HG02840 (cell line): ENCODE results near the gene NR2F6.

Experiments used
- ATAC-seq: cut with Tn5 transposase; IDR thresholded peaks from one replicate; pipeline ENCODE4 v1.9.1; 2021; ENCODE audit warnings: mild to moderate bottlenecking, moderate library complexity, moderate number of reproducible peaks; ENCODE audit not compliant: unreplicated experiment, low FRiP score

The NR2F6 gene

DNA sequence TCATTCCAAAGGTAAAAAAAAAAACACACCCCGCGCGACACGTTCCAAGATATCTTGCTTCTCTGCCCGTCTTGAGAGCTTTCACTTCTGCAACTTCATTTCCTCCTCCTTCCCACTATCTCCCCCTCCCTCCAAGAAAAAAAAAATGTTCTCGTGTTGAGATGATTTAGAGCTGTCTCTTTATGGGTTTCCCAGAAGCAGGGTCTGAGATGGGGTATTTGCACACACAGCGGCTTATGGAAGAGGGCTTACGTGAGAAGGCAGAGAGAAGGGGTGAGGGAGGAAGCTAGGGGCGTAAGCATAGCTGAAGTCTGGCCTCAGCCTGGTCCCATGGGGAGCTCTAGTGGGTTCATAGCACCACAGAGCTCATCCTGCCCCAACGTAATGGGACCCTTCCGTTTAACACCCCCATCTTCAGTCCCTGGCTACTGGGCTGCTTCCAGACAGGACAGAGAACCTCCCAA, 61.8 kb downstream of the NR2F6 start:
- no peak for ATAC-seq

DNA sequence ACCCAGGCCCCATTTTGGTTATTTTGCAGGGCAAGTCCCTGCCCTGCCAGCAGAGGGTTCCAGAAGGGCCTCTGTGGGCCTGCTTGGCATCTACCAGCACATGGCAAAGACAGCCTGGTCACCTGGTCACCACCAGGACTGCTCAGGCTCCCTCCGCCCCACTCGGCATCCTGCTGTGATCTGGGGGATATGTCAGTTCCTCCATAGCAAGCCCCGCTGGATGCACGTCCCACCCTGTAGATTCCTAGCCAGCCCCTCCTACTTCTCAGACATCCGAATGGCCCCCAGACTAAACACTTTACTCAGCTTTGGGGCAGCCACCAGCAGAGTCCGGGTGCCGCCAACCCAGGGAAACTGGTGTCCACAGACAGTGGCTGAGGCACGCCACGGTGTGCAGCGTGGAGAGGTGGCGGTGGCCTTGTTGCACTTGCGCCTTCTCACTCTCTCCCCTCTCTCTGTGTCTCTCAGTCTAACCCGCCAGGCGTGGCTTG, 62.4 kb downstream of the NR2F6 start:
- ATAC-seq = no peak
